Transverse colon (tissue), 4 donors: Measurements from ENCODE around the gene COPS7A.

Experiments used
- EP300 ChIP-seq: sonication (generic); formaldehyde crosslinking; IDR thresholded peaks from one replicate; pipeline ENCODE4 v1.6.1; 2017; ENCODE audit warnings: antibody characterized with exemption, low read depth
- POLR2A ChIP-seq: fragments of 450-650 bp; IDR thresholded peaks from one replicate; pipeline ENCODE4 v1.6.1; 2016; ENCODE audit warnings: antibody characterized with exemption, mild to moderate bottlenecking, moderate library complexity
- POLR2AphosphoS5 ChIP-seq, 3 donors: sonication (generic); formaldehyde crosslinking; IDR thresholded peaks; one replicate each; pipeline ENCODE4 v1.6.1; 2016; ENCODE audit warnings: antibody characterized with exemption in 3 of 3
- TF ChIP-seq, protein P1 (sequence below), 5 experiments: fragments of 200-600 bp in 3 of 5; fragments of 450-650 bp in 2 of 5; sonication (generic) in 3 of 5; IDR thresholded peaks; 1 replicate in 2 of 5; 2 replicates in 3 of 5; pipeline ENCODE4 v1.5.1; 2016 to 2017; ENCODE audit warnings: antibody characterized with exemption in 5 of 5, inconsistent platforms in 3 of 5, mild to moderate bottlenecking in 2 of 5, moderate library complexity in 1 of 5

DNA sequence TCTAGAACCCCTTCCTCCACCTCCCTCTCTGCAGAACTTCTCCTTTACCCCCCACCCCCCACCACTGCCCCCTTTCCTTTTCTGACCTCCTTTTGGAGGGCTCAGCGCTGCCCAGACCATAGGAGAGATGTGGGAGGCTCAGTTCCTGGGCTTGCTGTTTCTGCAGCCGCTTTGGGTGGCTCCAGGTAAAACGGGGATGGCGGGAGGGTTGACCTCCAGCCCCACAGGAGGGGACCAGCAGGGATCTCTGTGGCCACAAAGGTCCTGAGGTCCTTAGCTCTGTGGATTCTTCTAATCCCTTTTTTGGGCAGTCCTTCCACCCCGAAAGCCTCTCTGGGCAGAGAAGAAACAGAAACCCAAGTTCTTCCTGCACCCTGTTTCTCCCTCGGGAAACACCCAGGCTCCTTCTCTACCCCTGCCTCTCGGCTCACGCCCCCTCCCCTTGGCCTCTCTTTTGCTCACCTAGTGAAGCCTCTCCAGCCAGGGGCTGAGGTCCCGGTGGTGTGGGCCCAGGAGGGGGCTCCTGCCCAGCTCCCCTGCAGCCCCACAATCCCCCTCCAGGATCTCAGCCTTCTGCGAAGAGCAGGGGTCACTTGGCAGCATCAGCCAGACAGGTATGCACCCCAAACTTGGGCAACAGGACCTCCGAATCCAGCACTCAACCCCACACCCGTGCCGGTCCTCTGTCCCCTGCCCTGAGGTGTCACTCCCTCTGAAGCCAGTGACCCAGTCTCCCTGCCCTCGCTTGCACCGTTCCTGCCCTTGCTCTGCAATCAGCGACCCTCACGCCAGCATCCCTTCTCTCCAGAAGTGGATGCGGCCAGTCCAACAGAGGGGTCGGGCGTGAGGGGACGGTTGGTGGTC lies 49.1 kb downstream of the COPS7A start:
- no peak for TF ChIP-seq POLR2A
- TF ChIP-seq, protein P1, sequence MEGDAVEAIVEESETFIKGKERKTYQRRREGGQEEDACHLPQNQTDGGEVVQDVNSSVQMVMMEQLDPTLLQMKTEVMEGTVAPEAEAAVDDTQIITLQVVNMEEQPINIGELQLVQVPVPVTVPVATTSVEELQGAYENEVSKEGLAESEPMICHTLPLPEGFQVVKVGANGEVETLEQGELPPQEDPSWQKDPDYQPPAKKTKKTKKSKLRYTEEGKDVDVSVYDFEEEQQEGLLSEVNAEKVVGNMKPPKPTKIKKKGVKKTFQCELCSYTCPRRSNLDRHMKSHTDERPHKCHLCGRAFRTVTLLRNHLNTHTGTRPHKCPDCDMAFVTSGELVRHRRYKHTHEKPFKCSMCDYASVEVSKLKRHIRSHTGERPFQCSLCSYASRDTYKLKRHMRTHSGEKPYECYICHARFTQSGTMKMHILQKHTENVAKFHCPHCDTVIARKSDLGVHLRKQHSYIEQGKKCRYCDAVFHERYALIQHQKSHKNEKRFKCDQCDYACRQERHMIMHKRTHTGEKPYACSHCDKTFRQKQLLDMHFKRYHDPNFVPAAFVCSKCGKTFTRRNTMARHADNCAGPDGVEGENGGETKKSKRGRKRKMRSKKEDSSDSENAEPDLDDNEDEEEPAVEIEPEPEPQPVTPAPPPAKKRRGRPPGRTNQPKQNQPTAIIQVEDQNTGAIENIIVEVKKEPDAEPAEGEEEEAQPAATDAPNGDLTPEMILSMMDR (IDR thresholded peaks at IDR 0.05), result no peak
- no peak for TF ChIP-seq POLR2AphosphoS5 (IDR thresholded peaks at IDR 0.05)
- TF ChIP-seq EP300, result no peak
